ENCODE measurements around the gene BTBD8.

Gene BTBD8

GRCh38 chr1:92094595-92094994 is 14.4 kb downstream of the BTBD8 start:
- DNase-seq, result no peak

- no peak for DNase-seq
Observed at GRCh38 chr1:92095874-92096273, 15.7 kb downstream of the BTBD8 start.

- no peak for DNase-seq
Observed at GRCh38 chr1:92096317-92096716, 16.2 kb downstream of the BTBD8 start.

- DNase-seq, result no peak
Observed at GRCh38 chr1:92105546-92106081, 25.5 kb downstream of the BTBD8 start.

GRCh38 chr1:92108631-92109030 is 28.5 kb downstream of the BTBD8 start:
- no peak for DNase-seq

GRCh38 chr1:92117526-92117925 is 37.4 kb downstream of the BTBD8 start:
- DNase-seq, result no peak

GRCh38 chr1:92118826-92119225 is 38.7 kb downstream of the BTBD8 start:
- no peak for DNase-seq

- no peak for DNase-seq
Observed at GRCh38 chr1:92123868-92124267, 43.7 kb downstream of the BTBD8 start.

GRCh38 chr1:92125204-92125603 is 45.1 kb downstream of the BTBD8 start:
- DNase-seq, result no peak

GRCh38 chr1:92126088-92126487 is 45.9 kb downstream of the BTBD8 start:
- DNase-seq, result no peak

GRCh38 chr1:92134331-92134730 is 54.2 kb downstream of the BTBD8 start:
- DNase-seq, result no peak

- no peak for DNase-seq
Observed at GRCh38 chr1:92136341-92136740, 56.2 kb downstream of the BTBD8 start.

GRCh38 chr1:92154934-92155333 is 74.8 kb downstream of the BTBD8 start:
- no peak for DNase-seq

GRCh38 chr1:92159593-92159992 is 79.4 kb downstream of the BTBD8 start:
- no peak for DNase-seq

GRCh38 chr1:92165389-92165788 is 85.2 kb downstream of the BTBD8 start:
- DNase-seq, result no peak

GRCh38 chr1:92167151-92167550 is 87.0 kb downstream of the BTBD8 start:
- DNase-seq, result no peak

GRCh38 chr1:92168657-92169056 is 88.5 kb downstream of the BTBD8 start:
- no peak for DNase-seq

- no peak for DNase-seq
Observed at GRCh38 chr1:92169214-92170005, 89.3 kb downstream of the BTBD8 start.

- DNase-seq, result no peak
Observed at GRCh38 chr1:92184632-92185031, 104.5 kb downstream of the BTBD8 start.

- DNase-seq, result no peak
Observed at GRCh38 chr1:92186081-92186480, 105.9 kb downstream of the BTBD8 start.

GRCh38 chr1:92188436-92189255 is 108.5 kb downstream of the BTBD8 start:
- no peak for DNase-seq

GRCh38 chr1:92191726-92192125 is 111.6 kb downstream of the BTBD8 start:
- no peak for DNase-seq

- DNase-seq, result no peak
Observed at GRCh38 chr1:92192246-92192645, 112.1 kb downstream of the BTBD8 start.

GRCh38 chr1:92194511-92194910 is 114.4 kb downstream of the BTBD8 start:
- no peak for DNase-seq

Data from COR-L47 (cell line).